HG02884 (cell line): ENCODE data around the gene DGKG.

Experiments
- ATAC-seq: cut with Tn5 transposase; IDR thresholded peaks from one replicate; pipeline ENCODE4 v1.9.1; 2021; ENCODE audit warnings: mild to moderate bottlenecking, moderate library complexity; ENCODE audit not compliant: unreplicated experiment

DGKG gene

DNA sequence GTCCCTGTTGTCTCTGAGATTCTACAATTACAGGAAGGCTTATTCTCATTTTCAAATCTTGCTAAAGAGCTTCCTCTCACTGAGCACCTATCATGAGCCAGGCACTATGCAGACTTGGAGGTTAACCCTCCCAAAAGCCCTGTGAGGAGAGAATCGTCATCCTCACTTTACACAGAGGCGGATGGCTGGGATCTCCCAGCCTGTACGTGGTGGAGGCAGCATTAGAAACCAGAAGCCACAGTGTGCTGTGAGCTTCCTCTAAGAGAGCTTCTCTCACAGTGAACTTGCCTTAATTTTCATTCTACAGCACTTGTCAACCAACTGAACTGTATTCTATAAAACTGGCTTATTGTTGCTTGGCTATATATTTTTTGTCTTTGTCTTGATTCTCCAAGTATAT is 6.1 kb upstream of the DGKG start:
- no peak for ATAC-seq

DNA sequence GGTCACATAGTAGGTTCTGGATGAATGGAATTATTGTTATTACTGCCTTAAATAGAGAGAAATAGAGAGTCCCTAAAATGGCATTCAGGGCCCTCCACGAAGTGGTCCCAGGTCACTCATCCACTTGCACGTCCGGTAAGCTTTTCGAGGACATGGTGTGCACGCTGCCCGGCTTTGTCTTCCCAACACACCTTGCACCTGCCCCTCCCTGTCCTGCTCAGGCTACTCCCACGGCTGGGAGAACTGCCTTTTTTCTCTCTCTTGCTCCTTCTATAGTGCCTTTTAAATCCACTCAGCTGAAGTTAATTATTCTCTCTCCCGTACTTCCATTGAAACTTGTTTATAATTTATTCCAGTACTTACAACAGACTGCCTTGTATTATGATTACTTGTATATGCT is 5.6 kb upstream of the DGKG start:
- ATAC-seq = no peak

DNA sequence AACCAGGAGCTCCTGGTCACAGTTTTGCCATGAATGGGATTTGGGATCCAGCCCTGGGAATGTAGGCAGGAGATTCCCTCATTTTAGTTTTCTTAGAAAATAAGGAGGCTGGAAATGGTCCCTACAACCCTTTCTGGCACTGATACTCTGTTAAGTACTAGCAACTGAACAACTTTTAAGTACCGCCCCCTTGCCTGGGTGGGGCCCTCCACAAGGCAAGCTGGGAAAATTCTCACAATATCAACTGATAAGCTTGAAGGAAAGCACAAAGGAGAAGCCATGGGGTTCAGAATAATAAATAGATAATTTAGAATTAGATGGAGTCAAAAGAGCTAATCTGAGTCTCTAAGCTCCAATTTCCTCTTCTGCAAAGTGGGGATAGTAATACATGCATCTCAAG is 4.2 kb upstream of the DGKG start:
- ATAC-seq = no peak

DNA sequence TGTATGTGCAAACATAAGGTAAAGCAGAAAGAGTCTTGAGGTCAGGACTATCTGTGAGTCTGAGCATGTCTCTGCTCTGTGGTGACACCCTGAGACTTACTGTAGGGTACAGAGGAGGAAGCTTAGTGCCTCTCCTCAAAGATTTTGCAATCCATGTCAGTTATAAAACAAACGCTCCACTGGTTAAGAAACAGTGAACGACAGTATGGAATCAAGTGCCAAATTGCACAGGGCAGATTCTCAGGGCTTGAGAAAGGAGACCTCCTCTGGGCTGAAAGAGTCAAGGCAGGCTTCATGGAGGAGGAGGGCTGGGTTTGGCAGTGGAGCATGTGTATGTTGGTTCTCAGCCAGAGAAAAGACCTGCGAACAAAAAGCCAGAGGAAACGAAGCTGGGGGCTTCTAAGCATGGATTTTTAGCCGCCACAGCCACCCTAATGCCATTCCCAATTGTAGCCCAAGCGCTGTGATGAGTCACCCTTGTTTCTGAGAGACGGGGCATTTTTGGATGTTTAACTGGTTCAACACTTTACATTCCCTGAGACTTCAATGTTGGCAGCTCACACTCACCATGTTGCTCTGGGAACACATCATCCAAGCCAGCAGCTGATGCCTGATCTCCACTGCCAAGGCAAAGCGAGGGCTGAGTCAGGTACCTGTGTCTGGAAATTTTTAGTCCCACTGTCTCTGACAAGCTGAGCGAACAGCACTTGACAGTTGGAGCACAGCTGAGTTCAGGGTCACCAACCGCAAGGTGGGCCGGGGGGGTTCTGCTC is 3.4 kb upstream of the DGKG start:
- ATAC-seq = no peak

DNA sequence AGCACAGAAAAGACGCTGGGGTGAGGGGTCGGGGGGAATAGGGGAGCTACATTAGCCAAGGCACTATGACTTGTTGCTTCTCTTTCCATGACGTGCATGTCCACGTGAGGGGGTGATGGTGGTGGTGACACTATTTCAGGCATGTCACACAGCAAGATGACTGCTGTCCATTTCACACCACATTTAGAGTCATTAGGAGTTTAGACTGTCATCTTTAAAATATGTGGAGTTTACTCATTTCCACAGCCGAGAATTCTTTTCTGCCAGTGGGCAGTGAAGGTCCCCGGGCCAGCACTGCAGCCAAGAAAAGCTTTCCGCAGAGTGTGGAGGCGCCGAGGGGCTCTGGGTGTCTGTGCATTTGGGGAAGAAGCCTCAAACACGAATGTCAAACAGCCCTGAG is 954 bp upstream of the DGKG start:
- ATAC-seq = no peak

DNA sequence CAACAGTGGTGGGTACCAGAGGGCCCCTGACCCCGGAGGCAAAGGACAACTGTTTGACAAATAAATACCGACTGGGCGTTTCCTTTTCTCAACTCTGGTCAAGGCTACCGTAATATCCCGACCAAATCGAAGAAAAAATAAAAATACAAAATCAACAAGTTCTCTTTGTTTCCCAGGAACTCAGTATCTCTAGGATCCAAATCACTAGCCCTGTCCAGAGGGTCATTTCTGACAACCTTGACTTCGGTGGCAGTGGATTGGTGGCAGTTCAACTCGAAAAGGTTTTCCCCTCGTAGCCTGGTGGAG is 456 bp upstream of the DGKG start:
- no peak for ATAC-seq

DNA sequence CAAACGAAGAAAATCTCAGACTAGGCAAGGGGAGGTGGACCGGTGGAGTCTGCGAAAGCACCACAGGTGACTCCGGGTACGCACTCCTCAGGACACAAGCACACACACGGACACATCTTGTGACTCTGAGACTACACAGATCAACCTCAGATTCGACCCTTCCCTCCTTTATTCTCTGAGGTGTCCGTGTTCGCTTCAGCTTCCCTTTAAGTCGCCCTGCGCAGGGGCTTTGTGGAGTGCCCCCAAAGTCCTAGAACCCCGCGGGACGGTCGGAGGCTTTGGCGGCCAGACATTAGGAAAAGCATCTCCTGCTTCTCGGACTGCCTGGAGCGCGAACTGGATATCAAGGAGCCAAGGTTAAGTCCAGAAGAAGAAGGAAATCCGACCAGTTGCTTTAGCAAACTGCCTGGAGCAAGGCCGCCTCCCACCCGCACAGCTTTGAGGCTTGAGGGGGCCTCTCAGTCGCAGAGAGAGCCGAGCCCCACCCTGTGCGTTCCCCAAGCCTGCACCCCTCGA is 730 bp downstream of the DGKG start:
- no peak for ATAC-seq

DNA sequence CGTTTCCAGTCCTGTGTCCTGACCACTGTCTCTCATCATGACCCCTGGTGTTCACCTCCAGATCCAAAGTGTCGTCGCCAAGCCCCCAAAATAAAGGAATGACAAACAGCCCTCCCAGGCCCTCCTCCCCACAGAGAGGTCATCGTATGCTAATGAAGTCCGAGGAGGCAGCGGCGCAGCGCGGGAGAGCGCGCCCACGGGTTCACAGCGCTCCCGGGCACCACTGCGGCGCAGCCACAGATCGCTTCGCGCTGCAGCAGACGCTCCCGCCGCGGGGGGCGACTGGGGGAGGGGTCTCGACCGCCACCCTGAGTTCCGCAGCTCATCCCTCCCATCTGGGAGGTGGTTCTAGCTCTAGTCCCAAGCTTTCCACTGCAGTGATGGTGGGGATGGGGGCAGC is 1.3 kb downstream of the DGKG start:
- no peak for ATAC-seq

DNA sequence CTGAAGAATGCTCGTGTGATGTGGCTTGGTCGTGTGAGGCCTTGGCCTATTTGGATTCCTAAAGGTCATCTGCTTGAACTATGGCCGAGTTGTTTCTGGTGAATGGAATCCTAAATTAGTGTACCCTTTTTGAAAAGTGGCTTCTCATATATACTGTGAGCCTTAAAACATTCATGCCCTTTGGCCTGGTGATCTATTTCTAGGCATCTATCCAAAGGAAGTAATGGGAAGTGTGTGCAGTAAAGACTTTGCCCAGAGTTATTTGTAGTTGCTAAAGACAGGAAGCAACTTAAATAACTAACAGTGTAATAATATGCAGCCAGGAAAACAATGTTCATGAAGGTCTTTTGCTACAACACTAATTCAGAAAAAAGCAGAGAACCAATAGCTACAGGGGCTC is 3.0 kb downstream of the DGKG start:
- ATAC-seq = no peak

DNA sequence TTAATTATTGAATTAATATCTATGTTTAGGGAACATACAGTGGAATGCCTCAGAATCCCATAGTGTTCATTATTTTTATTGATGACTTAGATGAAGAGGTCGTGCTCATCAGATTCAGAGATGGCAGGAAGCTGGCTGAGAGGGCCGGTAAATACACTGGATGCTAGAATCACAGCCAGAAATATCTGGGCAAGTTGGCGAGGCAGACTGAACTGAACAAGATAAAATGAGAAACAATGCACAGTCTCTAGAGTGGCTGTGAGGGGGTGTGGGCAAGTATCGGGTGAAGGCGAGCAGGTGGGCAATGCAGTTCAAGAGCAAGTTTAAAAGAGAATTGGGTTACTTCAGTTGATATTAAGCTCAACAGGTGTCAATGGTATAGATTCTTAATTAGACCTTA is 5.9 kb downstream of the DGKG start:
- no peak for ATAC-seq

DNA sequence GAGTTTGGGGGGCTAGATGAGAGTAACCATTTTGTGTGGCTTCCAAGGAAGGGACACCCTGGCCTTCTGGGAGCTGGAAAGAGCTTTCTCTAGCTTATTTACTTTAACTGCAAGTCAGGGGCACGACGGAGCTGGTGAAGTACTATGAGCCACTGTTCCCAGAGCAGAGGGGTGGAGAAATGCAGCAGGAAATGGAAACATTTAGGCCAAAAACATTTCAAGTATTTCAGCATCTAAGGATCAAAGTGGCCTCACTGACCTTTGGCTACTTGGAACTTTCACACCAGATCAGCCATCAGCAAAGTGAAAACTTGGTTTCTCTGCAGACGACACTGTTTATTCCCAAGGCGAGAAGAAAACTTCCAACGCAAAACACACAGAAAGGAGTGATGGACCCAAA is 7.9 kb downstream of the DGKG start:
- ATAC-seq = no peak

DNA sequence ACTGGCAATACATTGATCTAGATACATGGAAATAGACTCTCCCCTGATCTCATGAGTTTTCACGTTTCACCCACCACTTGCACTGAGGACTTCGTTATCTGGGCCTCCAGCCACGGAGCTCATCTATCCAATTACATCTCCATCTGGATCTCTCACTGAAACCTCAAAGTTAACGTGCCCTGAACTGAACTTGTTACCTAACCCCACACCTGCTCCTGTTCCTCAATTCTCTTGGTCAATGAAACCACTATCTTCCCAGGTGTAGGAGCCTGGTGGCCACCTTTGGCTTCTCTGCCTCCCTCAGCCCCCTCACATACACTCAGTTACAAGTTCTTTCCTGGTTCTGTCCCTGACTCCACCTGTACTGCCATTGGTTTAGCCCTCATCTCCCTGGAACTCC is 9.7 kb downstream of the DGKG start:
- ATAC-seq = no peak

DNA sequence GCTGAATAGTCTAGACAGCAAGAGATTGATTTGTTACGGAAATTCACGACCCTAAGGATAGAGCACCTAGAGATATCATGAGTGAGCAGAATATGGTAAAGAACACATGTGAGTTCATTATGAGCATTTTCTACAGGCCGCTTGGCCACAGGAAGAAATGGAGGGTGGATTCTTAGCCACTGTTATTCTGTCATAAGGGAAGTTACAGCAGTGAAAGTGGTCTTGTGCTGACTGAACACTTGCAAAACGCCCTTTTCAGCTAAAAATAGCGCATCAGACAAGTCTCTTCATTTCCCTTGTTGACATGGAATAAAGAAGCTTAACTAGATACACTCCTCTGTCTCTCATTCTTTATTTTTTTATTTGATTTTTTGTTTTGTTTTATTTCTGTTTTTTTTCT is 19.8 kb downstream of the DGKG start:
- ATAC-seq = peak; percentile 80

DNA sequence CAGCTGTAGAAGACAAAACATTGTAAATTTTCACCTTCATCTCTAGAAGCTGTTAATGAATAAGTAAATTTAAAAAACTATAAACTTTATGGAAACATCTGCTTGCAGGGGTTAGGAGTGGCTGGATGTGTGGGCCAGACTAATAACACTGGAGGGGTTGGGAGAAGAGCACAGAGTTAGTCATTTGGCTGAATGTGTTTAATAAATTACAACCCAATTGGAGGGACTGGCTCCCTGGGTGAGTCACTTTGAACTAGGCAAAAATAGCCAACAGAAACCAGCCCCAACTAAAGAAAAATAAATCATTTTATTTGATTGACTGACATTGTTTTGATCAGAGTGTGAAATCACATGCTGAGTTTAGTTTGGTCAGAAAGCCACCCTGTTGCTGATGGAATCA is 21.8 kb downstream of the DGKG start:
- ATAC-seq = no peak

DNA sequence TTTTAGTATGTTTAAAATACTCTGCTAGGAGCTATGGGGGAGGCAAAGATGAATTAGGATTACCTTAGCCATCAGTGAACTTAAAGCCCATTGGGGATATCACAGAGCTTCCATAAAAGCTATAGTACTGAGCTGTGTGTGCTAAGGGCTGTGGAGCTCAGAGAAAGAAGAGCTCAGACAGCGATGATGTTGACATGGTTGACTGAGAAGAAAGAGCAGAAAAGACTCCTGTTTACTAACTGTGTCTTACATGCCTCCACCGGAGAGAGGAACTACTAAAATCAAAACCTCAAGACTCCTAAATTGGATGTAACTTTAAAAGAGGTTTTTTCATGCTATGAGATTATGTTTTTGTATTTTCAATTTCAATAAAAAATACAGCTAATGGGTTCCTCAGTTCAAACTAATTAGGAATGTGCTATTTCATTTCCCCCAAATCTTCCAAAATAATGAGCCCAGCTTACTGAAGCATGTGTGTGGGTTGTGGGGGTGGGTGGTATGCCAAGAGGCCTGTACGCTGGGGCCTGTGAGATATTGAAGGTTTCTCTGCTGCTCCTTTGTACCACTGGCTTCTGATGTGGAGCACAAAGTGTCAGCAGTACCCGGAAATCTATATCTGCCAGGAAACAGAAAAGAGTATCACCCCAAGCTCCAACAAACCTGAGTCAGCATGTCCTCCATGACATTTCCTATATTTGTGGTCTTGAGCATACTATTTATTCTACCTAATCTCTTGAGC is 22.7 kb downstream of the DGKG start:
- no peak for ATAC-seq

DNA sequence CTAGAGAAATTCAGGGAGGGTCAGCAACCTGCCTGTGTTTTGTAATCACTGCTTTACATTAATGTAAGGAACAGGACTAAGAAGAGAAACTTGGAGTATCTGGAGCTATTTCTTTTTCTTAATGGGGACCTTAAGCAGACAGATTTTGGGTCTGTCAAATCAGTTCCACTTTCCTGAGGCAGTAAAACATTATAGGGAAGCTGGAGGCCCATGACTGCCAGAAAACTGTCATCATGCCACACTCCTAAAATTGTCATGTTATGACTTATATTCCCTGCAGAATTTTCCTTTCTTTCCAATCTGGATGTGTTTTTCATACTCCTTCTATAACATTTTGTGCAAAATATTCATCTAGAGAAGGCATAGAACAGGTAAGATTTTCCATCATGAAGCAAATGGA is 28.8 kb downstream of the DGKG start:
- ATAC-seq = no peak

DNA sequence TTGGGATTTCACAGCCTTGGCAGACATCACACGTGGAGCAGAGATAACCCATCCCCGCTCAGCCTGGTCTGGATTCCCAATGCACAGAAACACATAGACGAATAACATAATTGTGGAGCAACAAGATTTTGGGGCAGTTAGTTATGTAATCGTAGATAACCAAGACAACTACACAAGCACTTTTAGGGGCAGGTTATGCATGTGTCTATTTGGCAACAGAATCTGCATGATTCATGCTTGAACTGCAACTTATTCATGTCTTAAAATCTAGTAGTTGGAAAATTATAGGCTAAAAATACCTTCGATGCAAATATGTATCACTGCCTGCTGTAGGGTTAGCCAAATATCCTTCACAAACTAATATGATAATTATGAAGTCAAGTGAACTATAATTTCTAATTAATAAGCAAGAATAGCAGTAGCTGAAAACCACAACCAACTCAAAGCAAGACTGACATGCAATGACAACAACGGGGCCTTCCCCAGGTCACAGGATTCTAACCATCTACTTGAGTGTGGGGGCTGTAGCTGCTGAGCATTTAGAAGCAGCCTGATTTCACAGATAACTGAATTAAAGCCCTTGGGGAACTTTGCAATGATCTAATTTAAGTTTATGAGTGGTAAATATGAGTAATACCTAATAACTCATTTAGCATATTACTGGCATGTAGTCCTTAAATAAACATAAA is 31.1 kb downstream of the DGKG start:
- ATAC-seq = no peak

DNA sequence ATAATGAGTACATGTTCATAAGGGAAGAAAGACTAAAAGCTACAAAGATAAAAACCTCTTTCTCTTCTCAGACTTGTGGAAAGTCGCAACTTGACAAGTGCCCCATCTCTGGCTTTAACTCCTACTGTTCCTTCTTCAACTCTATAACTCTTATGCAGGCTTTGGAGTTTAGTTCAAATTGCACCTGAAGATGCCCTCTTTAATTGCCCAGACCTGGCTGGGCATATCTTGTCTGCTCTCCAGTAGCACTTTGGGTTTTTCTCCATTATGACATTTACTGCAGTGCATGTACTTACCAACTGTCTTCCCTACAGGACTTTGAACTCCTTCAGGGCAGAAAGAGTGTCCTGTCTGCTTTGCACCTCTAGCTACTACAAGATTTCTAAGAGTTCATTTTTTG is 32.4 kb downstream of the DGKG start:
- ATAC-seq = no peak

DNA sequence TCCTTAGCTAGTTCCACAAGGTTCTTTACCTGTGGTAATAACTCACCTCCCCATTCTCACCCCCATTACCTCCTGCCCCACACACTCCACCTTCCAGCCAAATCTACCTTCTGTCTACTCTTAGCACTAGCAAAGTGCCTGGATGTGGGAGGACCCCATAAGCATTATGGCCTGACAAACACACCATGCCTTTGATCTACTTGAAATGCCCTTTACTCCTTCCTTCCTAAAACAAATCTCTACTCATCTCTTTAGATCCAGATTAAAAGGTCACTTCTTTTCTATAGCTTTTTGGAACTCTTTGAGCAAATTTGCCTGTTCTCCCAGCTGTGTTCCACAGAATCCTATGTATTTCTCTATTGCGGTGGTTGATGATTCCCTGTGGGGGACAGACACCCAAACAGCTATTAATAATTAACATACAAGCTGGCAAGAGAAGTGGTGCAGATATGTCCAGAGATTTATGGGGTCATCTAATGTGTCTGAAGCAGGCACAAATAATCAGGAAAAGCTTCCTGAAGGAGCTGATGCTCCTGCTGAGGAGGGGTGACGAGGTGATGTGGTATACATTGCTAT is 34.0 kb downstream of the DGKG start:
- no peak for ATAC-seq

DNA sequence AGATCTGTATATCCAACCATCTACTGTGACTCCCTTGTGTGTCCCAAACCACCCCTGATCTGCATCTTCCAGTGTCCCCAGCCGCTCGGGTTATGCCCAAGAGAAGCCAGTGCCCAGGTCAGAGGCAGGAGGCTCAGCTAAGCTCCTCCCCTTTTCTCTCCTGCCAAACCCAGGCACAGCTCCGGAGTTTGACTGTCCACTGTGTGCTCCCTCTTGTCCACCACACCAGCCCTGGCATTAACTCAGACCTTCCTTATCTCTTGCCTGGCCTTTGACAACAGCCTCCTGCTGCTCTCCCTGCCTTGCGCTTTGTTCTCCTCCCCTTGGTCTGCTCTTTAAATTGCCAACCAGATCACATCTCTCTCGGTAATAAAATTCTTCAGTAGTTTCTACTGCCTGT is 39.3 kb downstream of the DGKG start:
- ATAC-seq = no peak

DNA sequence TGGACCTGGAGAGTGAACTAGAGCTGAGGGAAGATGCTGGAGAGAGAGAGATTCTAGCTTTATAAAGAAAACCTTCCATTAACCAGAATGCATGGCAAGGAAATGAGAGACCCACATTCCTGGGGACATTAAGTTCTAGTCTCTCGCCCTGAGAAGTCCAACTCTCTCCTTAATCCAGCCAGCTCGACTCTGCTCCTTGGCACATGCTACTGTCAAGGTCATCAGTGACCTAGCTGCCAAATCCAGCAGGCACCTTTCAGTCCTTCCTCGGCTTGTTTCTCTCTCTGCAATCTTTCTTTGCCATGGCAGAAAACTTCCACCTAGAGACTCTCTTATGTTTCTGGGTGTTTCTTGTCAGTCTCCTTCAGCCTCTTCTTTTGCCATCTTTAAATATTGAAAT is 40.3 kb downstream of the DGKG start:
- ATAC-seq = no peak
